AG04449 (cell line): ENCODE results near the gene CD79A.
A peak's percentile ranks its signal among the peaks of the same experiment; 100 is the strongest.

ENCODE experiments used
- CTCF ChIA-PET: fragments of 350-600 bp; formaldehyde crosslinking; extraction: SDS; loops from one replicate; lab custom pipeline; 2021; ENCODE audit warnings: antibody characterized with exemption; lab: Yijun Ruan, JAX
- POLR2A ChIA-PET: fragments of 400-600, 350-600 bp; formaldehyde crosslinking; extraction: SDS; loops from one replicate; lab custom pipeline; 2020; ENCODE audit warnings: antibody characterized with exemption, inconsistent platforms; lab: Yijun Ruan, JAX
- DNase-seq: peaks from one replicate; pipeline ENCODE4 v3.0.0-alpha.2; 2010; ENCODE audit warnings: low read depth, low spot score
- H3K4me3 ChIP-seq: 2 replicates; pipeline ENCODE4 v1.5.1; 2011; ENCODE audit warnings: low read depth, mild to moderate bottlenecking, control low read depth, low read length
- TF ChIP-seq, protein P1 (sequence below): IDR thresholded peaks from one replicate; pipeline ENCODE4 v1.5.1; 2011; ENCODE audit warnings: mild to moderate bottlenecking, moderate library complexity, low read length, control low read depth, inconsistent platforms; ENCODE audit not compliant: insufficient read depth; ENCODE audit errors: missing control alignments

CD79A gene

DNA sequence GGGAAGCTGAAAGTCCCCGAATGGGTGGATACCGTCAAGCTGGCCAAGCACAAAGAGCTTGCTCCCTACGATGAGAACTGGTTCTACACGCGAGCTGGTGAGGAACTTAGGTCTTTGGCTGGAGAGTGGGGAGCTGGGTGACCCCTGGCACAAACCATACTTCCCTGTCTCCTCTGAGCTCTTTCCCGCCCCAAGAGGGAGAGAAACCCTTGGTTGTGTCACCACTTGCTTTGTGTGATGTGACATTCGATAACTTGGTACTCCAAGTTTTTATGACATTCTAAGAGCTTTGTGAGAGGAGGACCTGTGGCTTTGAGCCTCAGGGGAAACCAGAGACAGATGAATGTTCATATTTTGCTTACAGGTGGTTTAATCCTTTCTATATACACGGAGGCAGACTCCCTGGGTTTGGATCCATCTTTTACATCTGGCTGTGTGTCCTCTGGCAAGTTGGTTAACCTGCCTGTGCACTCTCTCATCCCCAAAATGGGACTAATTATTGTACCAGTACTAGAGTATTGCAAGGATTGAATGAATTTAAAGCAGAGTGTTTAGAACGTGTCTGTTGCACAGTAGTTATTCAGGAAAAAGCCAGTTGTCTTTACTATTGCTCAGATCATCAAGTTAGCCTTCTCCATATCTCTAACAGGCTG, 15.8 kb upstream of the CD79A start:
- TF ChIP-seq, protein P1, sequence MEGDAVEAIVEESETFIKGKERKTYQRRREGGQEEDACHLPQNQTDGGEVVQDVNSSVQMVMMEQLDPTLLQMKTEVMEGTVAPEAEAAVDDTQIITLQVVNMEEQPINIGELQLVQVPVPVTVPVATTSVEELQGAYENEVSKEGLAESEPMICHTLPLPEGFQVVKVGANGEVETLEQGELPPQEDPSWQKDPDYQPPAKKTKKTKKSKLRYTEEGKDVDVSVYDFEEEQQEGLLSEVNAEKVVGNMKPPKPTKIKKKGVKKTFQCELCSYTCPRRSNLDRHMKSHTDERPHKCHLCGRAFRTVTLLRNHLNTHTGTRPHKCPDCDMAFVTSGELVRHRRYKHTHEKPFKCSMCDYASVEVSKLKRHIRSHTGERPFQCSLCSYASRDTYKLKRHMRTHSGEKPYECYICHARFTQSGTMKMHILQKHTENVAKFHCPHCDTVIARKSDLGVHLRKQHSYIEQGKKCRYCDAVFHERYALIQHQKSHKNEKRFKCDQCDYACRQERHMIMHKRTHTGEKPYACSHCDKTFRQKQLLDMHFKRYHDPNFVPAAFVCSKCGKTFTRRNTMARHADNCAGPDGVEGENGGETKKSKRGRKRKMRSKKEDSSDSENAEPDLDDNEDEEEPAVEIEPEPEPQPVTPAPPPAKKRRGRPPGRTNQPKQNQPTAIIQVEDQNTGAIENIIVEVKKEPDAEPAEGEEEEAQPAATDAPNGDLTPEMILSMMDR = no peak
- ChIA-PET CTCF (interaction anchor here (1.1 to 2.5 kb wide), 5 partner anchors 9 to 174 kb away, joined by 3 to 10 read pairs (median 5); no protein-coding TSS in a partner anchor), POLR2A (interaction anchor here (0.5 to 2.5 kb wide), 5 partner anchors 10 to 89 kb away, joined by 3 to 27 read pairs (median 4); no protein-coding TSS in a partner anchor)
- no peak for DNase-seq
- peak overlapping the region; percentile 98 for H3K4me3 ChIP-seq

DNA sequence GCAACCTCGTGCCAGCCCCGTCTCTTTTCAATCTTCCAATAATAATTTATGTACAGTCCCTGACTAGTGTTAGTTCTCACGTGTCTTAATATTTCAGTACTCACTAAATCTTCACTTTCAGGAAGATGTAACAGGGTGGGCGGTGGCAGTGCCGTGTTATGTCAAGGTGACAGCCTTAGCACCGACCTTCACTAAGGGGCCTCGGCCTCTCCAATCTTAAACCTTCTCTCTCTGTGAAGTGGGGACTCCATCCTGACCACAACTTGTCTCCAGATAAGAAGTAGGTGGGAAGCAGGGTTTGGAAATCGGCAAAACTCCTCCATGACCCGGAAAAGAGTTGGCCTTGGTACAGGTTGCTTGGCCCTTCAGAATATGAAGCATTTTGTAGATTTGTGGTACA, 15.2 kb upstream of the CD79A start:
- ChIA-PET POLR2A (interaction anchor here (1.3 kb wide), 1 partner anchor 89 kb away, joined by 4 read pairs; no protein-coding TSS in a partner anchor), CTCF (interaction anchor here (3.3 kb wide), 1 partner anchor 11 kb away, joined by 20 read pairs; no protein-coding TSS in a partner anchor)
- no peak for DNase-seq
- TF ChIP-seq, protein P1 = no peak
- H3K4me3 ChIP-seq = peak overlapping the region; percentile 98

DNA sequence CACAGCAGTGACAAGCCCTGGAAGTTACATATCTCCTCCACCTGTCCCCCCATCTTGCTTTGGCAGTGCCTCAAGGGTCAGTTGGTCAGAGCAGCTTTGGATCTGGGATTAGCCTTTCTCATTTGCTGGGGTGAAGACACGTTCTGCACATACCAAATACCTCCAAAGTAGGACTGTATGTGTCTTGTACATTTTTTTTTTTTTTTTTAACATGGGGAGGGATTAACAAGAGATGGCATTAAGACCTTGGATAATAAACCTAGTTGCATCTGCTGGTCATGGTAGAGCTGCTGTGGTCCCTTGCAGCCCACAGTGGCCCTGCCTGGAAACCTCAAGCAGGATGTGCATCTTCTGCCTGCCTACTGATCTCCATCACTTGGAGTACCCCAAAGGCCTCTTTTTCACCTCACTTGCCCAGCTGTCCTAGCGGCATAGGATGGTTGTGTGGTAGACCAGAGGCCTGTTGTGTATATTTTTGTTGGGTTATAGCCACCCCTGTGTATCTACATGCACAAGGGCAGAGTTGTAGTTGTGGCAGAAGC, 14.6 kb upstream of the CD79A start:
- H3K4me3 ChIP-seq = peak overlapping the region; percentile 21
- TF ChIP-seq, protein P1 = no peak
- CTCF ChIA-PET = interaction anchor here (1.3 to 3.3 kb wide), 2 partner anchors 10 to 75 kb away, joined by 5 to 20 read pairs; no protein-coding TSS in a partner anchor
- DNase-seq = no peak
- POLR2A ChIA-PET = interaction anchor here (2.8 kb wide), 1 partner anchor 11 kb away, joined by 11 read pairs; no protein-coding TSS in a partner anchor

DNA sequence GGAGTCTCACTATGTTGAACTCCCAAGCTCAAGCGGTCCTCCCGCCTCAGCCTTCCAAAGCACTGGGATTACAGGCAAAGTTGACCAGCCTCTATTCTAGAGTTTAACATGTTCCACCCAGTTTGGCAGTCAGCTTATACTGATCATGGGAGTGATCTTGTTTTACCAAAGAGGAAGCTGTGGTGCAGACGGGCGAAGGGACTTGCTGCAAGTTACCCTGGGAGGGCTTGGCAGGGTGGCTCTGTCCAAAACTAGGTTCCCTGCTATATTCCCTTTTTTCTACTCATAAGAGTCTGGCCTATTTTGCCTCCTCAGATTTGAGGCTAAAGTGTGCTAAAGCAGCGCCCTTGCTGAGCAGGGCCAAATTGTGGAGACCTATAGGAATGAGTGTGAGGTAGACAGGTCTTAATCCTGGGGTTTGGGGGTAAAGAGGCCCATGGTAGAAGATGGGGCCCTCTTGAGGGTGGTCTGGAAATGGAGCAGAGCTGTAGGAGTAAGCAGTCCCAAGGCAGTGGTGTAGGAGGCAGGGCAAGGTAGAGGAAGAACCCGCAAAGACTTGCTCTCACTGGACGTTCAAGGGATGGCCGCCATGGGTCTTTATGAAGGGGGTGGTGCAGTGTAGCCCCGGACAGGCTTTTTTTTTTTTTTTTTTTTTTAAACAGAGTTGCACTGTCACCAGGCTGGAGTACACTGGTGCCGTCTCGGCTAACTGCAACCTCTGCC, 13.7 kb upstream of the CD79A start:
- ChIA-PET POLR2A (interaction anchor here (0.8 to 2.8 kb wide), 2 partner anchors 10 to 21 kb away, joined by 3 to 11 read pairs; no protein-coding TSS in a partner anchor), CTCF (interaction anchor here (1.2 to 3.3 kb wide), 3 partner anchors 10 to 74 kb away, joined by 3 to 20 read pairs (median 5); no protein-coding TSS in a partner anchor)
- TF ChIP-seq, protein P1 = no peak
- DNase-seq = no peak
- H3K4me3 ChIP-seq = no peak overlapping the region

DNA sequence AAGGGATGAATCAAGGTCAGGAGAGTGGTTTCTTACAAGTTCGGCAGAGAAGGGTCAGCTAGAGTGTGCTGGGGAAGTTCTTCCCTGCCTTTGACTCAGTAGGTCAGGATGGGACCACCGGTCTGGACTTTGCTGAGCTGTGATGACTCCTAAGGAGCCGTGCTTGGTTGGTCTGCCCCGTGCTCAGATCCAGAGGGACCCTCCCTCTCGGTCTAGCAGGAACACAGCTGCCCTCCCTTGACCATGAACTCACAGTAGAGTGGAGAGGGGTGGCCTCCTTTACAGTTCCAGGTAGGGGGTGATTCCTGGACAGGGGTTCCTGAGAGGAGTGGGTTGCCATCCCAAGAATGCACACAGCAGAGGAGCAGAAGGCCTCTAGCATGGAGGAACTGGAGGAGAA, 12.7 kb upstream of the CD79A start:
- no peak overlapping the region for H3K4me3 ChIP-seq
- no peak for DNase-seq
- CTCF ChIA-PET = interaction anchor here (0.9 to 3.3 kb wide), 4 partner anchors 9 to 88 kb away, joined by 3 to 20 read pairs (median 8); no protein-coding TSS in a partner anchor
- POLR2A ChIA-PET = interaction anchor here (0.8 to 2.8 kb wide), 2 partner anchors 9 to 20 kb away, joined by 3 to 11 read pairs; no protein-coding TSS in a partner anchor
- TF ChIP-seq, protein P1 = no peak
